IMR-90 (cell line): ENCODE results near the gene INTS3. TPM values are rescaled to one million over a fixed set of nuclear protein-coding genes. Genes with fewer than 3 reads are reported as not detected.

Experiments
- ATAC-seq: fragments of 200-7000 bp; cut with Tn5 transposase; 2 replicates; pipeline ENCODE4 v1.9.1; 2020; ENCODE audit warnings: low read depth, mild to moderate bottlenecking, moderate library complexity
- BruUV-seq: library from RNA; stranded (reverse); fragments of 400-500 nt; replicated peaks from 2 replicates; lab custom pipeline; 2021; lab: Mats Ljungman, UMichigan
- CTCF ChIA-PET: fragments of 300-600 bp; formaldehyde crosslinking; extraction: SDS; loops from one replicate; lab custom pipeline; 2021; ENCODE audit warnings: antibody characterized with exemption; lab: Yijun Ruan, JAX
- POLR2A ChIA-PET: fragments of 300-600 bp; sonication (Branson Sonifier 250); formaldehyde crosslinking; loops from one replicate; lab custom pipeline; 2022; ENCODE audit warnings: antibody characterized with exemption; ENCODE audit not compliant: unreplicated experiment; lab: Charles Lee
- DNase-seq: peaks from one replicate; pipeline ENCODE4 v3.0.0; 2013
- H2AFZ ChIP-seq: replicated peaks from 2 replicates; pipeline ENCODE3; 2013; ENCODE audit warnings: low read length, mild to moderate bottlenecking; ENCODE audit not compliant: poor library complexity
- H2AK5ac ChIP-seq: 2 replicates; pipeline ENCODE4 v1.6.1; 2013; ENCODE audit warnings: low read depth, low read length, inconsistent platforms
- H2AK9ac ChIP-seq: replicated peaks from 2 replicates; pipeline ENCODE3; 2013; ENCODE audit warnings: mild to moderate bottlenecking, low read depth, low read length, moderate library complexity; ENCODE audit not compliant: poor library complexity
- H2BK120ac ChIP-seq: 2 replicates; pipeline ENCODE4 v1.6.1; 2013; ENCODE audit warnings: low read depth, low read length, inconsistent platforms
- H2BK15ac ChIP-seq: 3 replicates; pipeline ENCODE4 v1.6.1; 2013; ENCODE audit warnings: low read depth, low read length, inconsistent platforms
- H2BK20ac ChIP-seq: 2 replicates; pipeline ENCODE4 v1.6.1; 2013; ENCODE audit warnings: low read depth, mild to moderate bottlenecking, inconsistent platforms, low read length, moderate library complexity
- H2BK5ac ChIP-seq: 2 replicates; pipeline ENCODE4 v1.6.1; 2013; ENCODE audit warnings: mild to moderate bottlenecking, low read depth, low read length, inconsistent platforms; ENCODE audit not compliant: poor library complexity, severe bottlenecking
- H3K14ac ChIP-seq: replicated peaks from 2 replicates; pipeline ENCODE4 v1.6.1; 2013; ENCODE audit warnings: low read depth, low read length, inconsistent platforms
- H3K18ac ChIP-seq: 2 replicates; pipeline ENCODE4 v1.6.1; 2013; ENCODE audit warnings: low read depth, low read length, control low read depth
- H3K23ac ChIP-seq: 2 replicates; pipeline ENCODE4 v1.6.1; 2013; ENCODE audit warnings: low read depth, low read length, inconsistent platforms
- H3K27ac ChIP-seq: 2 replicates; pipeline ENCODE4 v1.5.1; 2013; ENCODE audit warnings: mild to moderate bottlenecking, control low read depth, low read length; ENCODE audit not compliant: insufficient read depth
- H3K27me3 ChIP-seq: 2 replicates; pipeline ENCODE4 v1.6.1; 2013; ENCODE audit warnings: low read length; ENCODE audit not compliant: control insufficient read depth, insufficient read depth
- H3K36me3 ChIP-seq: 2 replicates; pipeline ENCODE4 v1.6.1; 2013; ENCODE audit warnings: low read length, mixed read lengths; ENCODE audit not compliant: control insufficient read depth, insufficient read depth
- H3K4ac ChIP-seq: 2 replicates; pipeline ENCODE4 v1.6.1; 2013; ENCODE audit warnings: low read depth, low read length, inconsistent platforms
- H3K4me1 ChIP-seq: 2 replicates; pipeline ENCODE4 v1.6.1; 2013; ENCODE audit warnings: low read length, mixed read lengths; ENCODE audit not compliant: control insufficient read depth, insufficient read depth
- H3K4me2 ChIP-seq: 2 replicates; pipeline ENCODE4 v1.6.1; 2013; ENCODE audit warnings: low read depth, mild to moderate bottlenecking, control low read depth, low read length, moderate library complexity
- H3K4me3 ChIP-seq: 2 replicates; pipeline ENCODE4 v1.5.1; 2013; ENCODE audit warnings: low read depth, mild to moderate bottlenecking, control low read depth, low read length, moderate library complexity; ENCODE audit not compliant: insufficient read depth
- H3K56ac ChIP-seq: 2 replicates; pipeline ENCODE4 v1.6.1; 2013; ENCODE audit warnings: low read length, inconsistent platforms; ENCODE audit not compliant: insufficient read depth; ENCODE audit errors: extremely low read depth
- H3K79me1 ChIP-seq, 2 experiments: 2 replicates each; pipeline ENCODE4 v1.6.1; 2013; ENCODE audit warnings: low read length in 2 of 2, inconsistent platforms in 1 of 2, low read depth in 1 of 2
- H3K9ac ChIP-seq: 2 replicates; pipeline ENCODE4 v1.6.1; 2013; ENCODE audit warnings: low read depth, low read length, control low read depth
- H3K9me1 ChIP-seq: 2 replicates; pipeline ENCODE4 v1.6.1; 2013; ENCODE audit warnings: low read length, inconsistent platforms; ENCODE audit not compliant: insufficient read depth
- H3K9me3 ChIP-seq: 2 replicates; pipeline ENCODE4 v1.6.1; 2013; ENCODE audit warnings: low read length; ENCODE audit not compliant: control insufficient read depth, insufficient read depth
- H4K20me1 ChIP-seq: 2 replicates; pipeline ENCODE4 v1.6.1; 2013; ENCODE audit warnings: low read length, inconsistent platforms; ENCODE audit not compliant: insufficient read depth
- H4K5ac ChIP-seq: 2 replicates; pipeline ENCODE4 v1.6.1; 2013; ENCODE audit warnings: mild to moderate bottlenecking, low read depth, low read length, control low read depth
- H4K8ac ChIP-seq, 2 experiments: 2 replicates each; pipeline ENCODE4 v1.6.1; 2013; ENCODE audit warnings: low read depth in 2 of 2, low read length in 2 of 2, control low read depth in 1 of 2, inconsistent platforms in 1 of 2
- H4K91ac ChIP-seq: 2 replicates; pipeline ENCODE4 v1.6.1; 2013; ENCODE audit warnings: low read depth, low read length, inconsistent platforms; ENCODE audit not compliant: insufficient read depth
- CEBPB ChIP-seq: IDR thresholded peaks from 2 replicates; pipeline ENCODE4 v1.6.1; 2012; ENCODE audit warnings: low read depth, low read length, improper control_type of control experiment
- FOS ChIP-seq: fragments of 150-350 bp; IDR thresholded peaks from 2 replicates; pipeline ENCODE4 v1.6.1; 2016; ENCODE audit warnings: low read depth, low read length
- MAZ ChIP-seq: IDR thresholded peaks from 2 replicates; pipeline ENCODE4 v1.6.1; 2012; ENCODE audit warnings: low read depth, mild to moderate bottlenecking, low read length, improper control_type of control experiment, moderate library complexity, borderline replicate concordance
- WGBS, 2 experiments: methylation state at CpG; one replicate each; pipeline versions ENCODE4 v1.1.5 to v1.1.7; 2013; ENCODE audit warnings: missing lambda C conversion rate in 2 of 2; ENCODE audit not compliant: insufficient read length in 1 of 2; ENCODE audit errors: extremely low coverage in 2 of 2; 5-methylcytosine and 5-hydroxymethylcytosine counted together
- dilution Hi-C: fragments of 300-500 bp; cut with HindIII; formaldehyde crosslinking; loops from one replicate; pipeline ENCODE4 v1.14.3; 2018; ENCODE audit warnings: low sequenced_read_pairs; ENCODE audit not compliant: unreplicated experiment
- in situ Hi-C: fragments of 300-500 bp; cut with MboI; formaldehyde crosslinking; loops from 3 replicates; pipeline ENCODE4 v1.14.3; 2019; ENCODE audit warnings: low sequenced_read_pairs, inconsistent platforms, mixed read lengths
- intact Hi-C: fragments of 100-400 bp; cut with micrococcal nuclease; formaldehyde crosslinking; loops from 2 replicates; pipeline ENCODE4 v1.10.0; 2022
- polyA plus RNA-seq, 3 experiments: library from polyadenylated mRNA; depleted of rRNA; stranded (reverse); fragments of >200 nt; gene quantifications; 2 replicates each; pipeline ENCODE4 v1.2.3, GENCODE V29; 2012; ENCODE audit warnings: low replicate concordance in 1 of 3
- total RNA-seq: library from RNA; depleted of rRNA; stranded (reverse); fragments of >200 nt; gene quantifications from 2 replicates; pipeline ENCODE4 v1.2.3, GENCODE V29; 2012

The INTS3 gene
- total and polyA plus RNA-seq, 2 of the 4 experiments (the other 2 are of a cell fraction): 33.5 to 59.4 TPM

- TF ChIP-seq FOS: no peak
- TF ChIP-seq CEBPB: no peak
Observed at GRCh38 chr1:153698020-153698922, 29.6 kb upstream of the INTS3 start (continued).

- no peak overlapping the region for H4K91ac ChIP-seq
- ATAC-seq: peak; percentile 60
- no peak overlapping the region for H2AFZ ChIP-seq
- peaks cover 2% of the 10 kb centered on the region for H3K4me1 ChIP-seq
- H3K9me3 ChIP-seq: no peaks in the 10 kb centered on the region
- 100% methylated on average over 2 of the region's 6 CpGs; no CpG with 5 or more reads in 1 of the 2 experiments for WGBS, 2 experiments
- H3K27ac ChIP-seq: no peak overlapping the region
- H2BK120ac ChIP-seq: no peak overlapping the region
- H3K4me3 ChIP-seq: no peak overlapping the region
- H4K8ac ChIP-seq: no peak overlapping the region
- intact Hi-C loops (no loop called here), dilution Hi-C loops (no loop called here), in situ Hi-C loops (no loop called here)
- H3K56ac ChIP-seq: no peak overlapping the region
- H3K18ac ChIP-seq: no peak overlapping the region
- H3K9ac ChIP-seq: no peak overlapping the region
- no peak overlapping the region for H2BK15ac ChIP-seq
- no peak overlapping the region for H2AK5ac ChIP-seq
- no peaks in the 10 kb centered on the region for H3K9me1 ChIP-seq
- H3K4ac ChIP-seq: no peak overlapping the region
- no peak overlapping the region for H2AK9ac ChIP-seq
- H3K23ac ChIP-seq: no peak overlapping the region
- no TSS peak for BruUV-seq
- no peaks in the 10 kb centered on the region for H3K79me1 ChIP-seq
- no peak overlapping the region for H3K4me2 ChIP-seq
- H3K27me3 ChIP-seq: 0 out of 2 replicates have a peak, but pooled peaks cover 2% of the 10 kb centered on the region
- ChIA-PET CTCF (no interaction called here), POLR2A (no interaction called here)
- peak; percentile 35 for DNase-seq
- H3K14ac ChIP-seq: no peak overlapping the region
- no peaks in the 10 kb centered on the region for H3K36me3 ChIP-seq
- H4K5ac ChIP-seq: no peak overlapping the region
- H2BK5ac ChIP-seq: no peak overlapping the region
- no peaks in the 10 kb centered on the region for H4K20me1 ChIP-seq
- H2BK20ac ChIP-seq: no peak overlapping the region
- TF ChIP-seq MAZ (no peak), CEBPB (peak; percentile 69; the same call in 1 of the 2 replicates)
Observed at GRCh38 chr1:153698923-153699714, 28.7 kb upstream of the INTS3 start.
